Activated CD4-positive, alpha-beta T cell treated with anti-CD3 and anti-CD28 coated beads, Interleukin-2, Interleukin-6, amounts not matched to agents 100 ng/mL and 50 ng/mL, durations not matched to agents 16 hours and 8 hours (primary cell): ENCODE measurements around the gene HOXA9.

ENCODE experiments used
- DNase-seq: peaks from one replicate; pipeline ENCODE4 v3.0.0-alpha.2; 2020

HOXA9 gene

DNA sequence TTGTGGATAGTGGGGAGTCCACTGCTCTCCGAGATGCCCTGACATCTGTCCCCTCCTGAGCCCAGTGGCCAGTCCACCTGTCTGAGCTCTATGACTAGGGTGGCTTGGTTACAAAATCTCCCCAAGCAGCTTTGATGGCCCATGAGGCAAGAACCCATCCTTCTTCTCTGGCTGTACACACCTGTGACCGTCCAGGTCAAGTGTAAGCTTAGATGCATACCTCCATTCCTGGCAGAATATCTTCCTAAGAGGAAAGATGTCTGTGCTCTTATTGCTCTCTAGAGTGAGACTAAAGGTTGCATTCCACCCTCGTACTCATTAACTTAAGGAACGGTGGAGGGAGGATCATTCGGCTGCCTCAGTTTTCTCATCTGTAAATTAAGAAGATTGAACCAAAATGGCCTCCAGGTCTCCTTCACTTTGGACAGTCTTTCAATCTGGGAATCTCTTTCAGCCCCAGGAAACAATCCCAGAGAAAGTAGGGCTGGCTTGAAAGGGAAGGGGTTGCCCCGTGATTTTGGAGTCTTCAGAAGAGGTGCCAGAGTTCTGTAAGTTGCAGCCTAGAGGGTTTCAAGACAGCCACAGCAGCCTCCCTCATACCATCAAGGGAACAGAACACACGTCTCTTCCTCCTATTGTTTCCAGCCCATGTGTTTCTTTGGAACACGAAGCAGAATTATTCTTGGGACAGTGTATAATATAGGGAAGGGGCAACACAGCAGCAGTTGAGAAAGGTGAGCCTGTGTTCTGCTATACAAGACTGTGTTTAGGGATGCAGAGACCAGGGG lies 40.2 kb downstream of the HOXA9 start:
- no peak for DNase-seq

DNA sequence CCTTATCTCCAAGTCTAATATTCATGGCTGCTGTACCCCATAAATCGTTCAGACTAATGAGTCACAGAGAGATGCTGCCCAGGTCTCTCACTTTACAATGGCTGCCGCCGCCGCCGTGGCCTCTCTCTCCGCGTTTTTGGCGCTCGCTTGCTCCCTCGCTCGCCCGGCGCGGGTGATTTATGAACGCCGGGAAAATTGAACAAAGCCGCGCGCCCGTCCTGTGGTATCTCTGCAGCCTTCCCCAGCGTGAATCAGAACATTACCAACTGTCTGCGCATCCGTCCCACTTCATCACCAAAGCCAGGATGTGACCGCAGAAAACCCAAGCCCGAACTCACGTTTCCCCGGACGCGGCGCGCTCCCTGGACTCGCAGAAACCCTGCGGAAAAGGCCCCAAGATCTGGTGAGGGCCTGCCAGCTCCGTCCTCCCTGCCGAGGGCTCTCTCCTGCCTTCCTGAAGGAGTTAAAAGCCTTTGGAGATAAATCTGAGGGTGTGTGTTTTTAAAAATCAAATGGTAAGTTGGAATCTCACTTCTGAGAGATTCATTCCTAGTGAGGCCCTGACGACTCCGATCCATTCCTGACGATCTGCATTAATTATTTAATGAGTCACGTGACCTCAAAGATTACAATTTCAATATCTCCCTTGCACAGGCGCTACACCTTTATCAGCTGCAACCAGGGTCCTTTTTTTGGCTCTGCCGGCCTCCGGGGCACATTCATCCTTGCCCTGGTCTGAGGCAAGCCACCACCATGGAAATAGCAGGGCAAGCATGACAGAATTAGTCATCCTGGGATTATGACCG lies 41.0 kb downstream of the HOXA9 start:
- DNase-seq = no peak

DNA sequence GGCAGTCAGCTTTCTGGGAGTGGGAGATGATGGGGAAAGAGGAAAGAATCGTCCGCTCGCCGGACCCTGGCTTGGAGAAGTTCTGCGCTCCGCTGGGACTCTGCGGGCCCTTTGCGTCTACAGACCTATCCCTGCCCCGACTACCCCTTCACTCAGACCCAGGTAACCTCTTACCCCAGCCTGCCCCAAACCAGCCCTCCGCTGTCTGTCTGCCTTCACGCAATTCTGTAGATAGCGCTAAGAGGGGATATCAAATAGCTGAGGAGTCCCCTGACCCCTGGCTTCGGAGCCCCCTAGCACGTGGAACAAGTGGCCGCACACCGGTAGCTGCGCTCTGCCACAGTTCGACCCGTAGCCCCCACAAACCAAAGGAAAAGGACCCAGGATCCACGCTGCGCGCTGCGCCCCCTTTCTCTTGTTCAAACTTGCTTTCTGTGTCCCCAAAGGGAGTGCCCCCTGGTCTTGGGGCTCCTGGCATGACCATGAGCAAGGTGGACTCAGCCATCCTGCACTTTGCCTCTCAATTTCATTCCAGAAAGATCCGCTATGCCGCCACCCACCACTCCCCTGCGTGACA lies 41.8 kb downstream of the HOXA9 start:
- no peak for DNase-seq

DNA sequence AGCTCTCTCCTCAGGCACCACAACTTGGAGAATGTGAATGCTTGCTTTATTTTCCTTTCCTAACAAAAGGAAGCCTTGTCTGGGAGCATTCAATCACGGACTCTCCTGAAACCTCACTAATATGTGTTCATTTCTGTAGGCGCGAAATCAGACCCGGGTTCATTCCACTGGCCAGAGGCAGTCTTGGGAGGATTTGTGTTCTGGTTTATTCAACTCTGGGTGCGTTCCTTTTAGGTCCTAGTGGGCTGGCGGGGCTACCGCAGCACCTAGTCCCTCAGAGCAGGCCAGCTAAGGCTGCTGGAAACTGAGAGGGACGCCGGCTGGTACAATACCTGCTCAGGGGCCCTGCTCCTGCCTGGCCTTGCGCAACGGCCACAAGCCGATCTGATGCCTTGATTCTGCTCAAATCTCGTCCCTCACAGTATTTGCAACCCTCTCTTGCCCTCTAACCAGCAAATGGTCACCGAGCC lies 42.3 kb downstream of the HOXA9 start:
- no peak for DNase-seq

DNA sequence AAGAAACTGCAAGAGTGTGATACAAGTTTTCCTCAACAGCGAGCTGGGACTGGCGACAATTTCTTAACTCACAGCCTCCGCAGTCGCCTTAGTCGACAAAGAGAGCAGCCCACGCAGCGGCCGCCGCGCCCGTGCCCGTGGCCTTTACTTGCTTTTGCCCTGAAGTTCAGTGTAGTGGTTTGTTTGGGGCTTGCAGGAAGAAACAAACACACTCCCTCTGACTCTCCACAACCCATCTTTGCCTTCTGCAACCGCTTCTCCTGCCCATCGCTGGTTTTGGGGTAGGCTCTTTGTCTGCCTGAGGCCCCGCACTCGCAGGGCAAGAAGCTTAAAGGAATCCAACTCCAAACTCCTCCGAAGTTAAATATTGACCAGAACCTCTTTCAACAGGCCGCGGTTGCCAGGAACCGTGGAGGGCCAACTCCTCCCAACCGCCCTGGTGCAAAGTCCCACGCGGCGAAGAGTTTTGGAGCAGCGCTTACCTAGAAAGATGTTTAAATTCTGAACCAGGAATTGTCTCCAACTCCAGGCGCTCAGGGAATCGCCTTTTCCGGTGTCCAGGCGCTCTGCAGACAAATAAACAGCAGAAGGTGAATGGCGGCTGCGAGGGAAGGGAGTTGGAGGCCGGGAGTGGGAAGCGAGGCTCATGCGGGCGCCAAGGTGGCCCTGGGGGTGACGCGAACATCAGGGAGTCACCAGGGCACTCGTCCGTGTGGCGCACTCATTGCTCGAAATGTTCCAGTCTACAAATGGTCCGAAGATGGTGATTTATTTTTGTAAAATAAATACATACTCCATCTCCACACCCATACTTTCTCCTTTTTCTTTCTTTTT lies 43.0 kb downstream of the HOXA9 start:
- no peak for DNase-seq

DNA sequence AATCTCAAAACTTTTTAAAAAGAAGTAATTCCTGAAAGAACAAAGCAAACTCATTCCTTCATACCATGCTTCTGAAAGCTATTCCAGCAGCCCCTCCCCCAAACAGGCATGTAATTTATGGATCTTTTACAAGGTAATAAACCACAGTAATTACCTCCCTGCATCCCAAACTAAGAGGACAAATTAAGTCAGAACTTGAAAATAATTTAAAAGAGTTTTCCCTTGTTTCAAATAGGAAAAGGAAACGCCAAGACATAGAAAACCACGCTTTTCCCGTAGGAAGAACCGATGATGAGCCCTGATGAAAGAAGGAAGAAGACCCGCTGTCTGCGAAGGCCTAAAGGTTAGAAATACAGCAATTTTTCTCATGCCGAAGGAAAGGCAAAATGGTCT lies 43.7 kb downstream of the HOXA9 start:
- DNase-seq = no peak

DNA sequence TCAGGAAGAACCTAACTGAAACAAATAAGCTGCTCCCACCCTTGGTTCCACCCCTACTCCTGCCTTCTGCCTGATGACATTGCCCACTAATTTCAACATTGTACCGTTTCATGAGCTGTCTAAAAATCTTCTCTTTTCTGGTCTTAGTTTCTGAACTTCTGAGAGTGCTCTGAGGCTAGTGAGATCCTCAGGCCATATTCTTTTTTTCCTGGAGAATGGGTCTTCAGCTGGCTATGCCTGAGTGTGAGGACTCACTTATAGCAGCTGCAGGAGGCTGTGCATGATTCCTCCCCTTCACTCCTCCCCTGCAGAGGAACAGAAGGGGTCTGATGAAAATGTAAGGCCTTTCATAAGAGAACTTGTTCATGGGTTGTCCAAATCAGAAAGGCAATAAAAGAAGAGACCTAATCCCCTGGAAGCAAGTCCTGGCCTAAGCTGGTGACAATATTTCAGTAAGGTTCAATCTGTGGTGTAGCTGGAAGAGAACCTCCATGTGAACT lies 45.9 kb downstream of the HOXA9 start:
- DNase-seq = no peak

DNA sequence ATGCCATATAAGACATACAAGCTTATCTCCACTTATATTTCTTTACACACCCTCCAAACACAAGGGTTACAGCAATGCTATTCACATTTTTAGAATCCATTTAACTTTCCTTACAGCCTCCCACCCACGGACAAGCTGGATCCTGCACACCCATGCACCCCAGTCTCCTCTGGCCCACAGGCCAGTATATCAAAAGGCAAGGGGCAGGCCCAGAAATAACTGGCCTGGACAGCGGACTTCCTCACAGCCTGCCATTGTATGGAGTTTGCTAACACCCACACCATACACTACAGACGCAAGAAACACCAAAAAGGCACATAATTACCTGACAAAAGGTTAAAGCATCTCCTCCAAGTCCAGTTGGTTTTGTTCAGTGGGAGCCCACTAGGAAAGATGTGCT lies 46.8 kb downstream of the HOXA9 start:
- DNase-seq = no peak

DNA sequence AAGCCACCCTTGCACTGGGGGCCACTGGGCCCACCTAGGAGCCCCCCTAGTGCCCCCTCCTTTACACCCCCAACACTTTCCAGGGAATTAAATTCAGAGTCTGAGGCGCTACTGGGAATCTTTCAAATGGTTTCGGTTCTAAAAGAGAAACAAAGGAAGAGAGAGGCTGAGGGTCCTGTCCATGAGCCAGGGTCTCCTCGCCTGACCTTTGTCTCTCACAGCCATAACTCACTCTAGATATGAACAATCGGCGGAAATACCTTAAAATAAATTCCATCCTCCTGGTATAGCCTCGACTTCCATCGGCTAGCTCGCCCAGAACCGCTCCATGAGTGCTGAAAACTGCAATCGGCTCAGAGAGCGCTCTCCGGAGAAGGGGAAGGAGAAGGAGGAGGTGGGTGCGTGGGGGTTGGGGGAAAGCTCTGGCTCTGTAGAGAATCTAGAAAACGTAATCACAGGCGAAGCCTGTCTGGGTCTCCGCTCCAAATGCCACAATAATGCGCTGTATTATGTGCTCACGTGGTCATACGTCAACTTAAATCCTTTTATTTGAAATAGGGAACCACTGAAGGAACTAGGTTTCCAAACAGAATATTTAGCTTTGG lies 47.3 kb downstream of the HOXA9 start:
- DNase-seq = no peak

DNA sequence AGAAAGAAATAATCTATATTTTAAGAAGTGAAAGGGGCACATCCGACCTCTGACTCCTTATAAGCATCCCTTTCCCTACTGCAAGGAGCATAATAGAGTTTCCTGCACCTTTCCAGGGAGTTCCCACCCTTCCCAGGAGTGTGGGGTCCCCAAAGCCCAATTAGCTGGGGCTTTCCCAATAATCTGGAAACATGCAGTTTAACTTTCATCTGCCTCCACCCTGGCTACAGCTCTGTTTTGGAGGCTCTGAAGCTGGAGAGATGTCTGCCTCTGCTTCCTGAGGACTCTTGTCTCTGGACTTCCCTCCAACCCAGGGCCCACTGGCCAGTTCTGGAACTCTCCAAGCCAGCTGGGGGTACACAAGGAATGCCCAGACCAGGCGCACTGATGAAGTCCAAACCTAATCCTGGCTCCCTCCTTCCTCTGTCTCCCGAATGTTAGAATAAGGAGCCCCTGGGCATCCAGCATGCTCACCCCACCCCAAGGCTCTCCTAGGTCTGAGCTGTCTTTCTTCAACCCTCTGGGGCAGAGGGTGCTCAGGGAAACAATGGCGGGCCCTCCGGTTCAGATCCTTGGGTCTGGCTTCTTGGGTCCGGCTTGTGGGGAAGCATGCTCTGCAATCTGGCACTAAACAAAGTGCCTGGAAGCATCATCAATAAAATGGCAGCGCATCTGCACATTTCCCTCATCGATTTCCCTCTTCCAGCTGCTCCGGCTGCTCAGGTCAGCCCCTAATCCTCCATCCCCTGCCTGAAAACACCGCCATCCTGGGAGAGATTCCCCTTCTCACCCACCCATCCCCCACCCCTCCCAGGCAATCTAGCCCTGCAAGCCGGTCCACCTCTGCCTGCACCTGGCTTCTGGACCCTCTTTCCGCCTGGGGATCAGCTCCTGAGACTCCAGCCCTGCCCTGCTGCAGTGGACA lies 48.1 kb downstream of the HOXA9 start:
- no peak for DNase-seq

DNA sequence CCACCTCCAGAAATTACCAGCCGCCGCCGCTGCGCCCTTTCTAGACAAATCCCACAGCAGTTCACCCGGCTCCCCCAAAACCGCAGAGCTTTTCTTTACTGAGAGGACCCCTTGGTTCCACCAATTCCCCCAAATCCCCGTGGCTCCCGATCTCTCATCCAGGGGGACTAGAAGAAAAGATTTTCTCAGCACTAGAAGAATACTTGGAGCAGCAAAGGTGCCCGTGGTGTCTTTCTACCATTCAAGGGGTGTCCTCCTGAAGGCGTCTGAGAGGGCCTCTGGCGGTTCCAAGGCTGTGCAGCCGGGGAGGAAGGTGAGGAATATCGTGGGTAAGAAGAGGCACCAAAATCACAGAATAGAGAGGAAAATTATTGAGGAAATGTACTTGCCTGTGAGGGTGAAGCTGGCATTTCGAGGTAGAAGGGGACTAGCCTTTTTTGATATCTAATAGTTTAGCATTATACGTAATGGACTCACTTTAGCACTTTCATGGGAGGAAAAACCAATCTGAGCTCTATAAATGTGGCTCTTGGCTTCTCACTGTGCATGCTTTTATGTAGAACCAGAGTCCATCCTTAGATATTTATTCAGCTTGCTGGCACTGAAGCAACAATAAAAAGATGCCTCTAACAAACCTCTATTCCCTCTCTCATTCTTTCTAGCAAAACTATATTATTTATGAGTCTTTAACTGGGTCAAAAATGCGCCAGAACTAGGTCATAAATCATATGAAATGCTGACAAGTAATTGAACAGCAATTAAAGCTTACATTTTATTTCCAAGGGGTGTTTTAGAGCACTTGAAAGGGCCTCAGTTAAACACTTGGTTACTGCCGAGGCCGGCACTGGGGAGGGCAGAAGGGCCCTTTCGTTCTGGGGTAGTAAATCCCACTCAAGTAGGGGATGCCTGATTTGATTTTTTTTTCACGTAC lies 49.0 kb downstream of the HOXA9 start:
- DNase-seq = no peak

DNA sequence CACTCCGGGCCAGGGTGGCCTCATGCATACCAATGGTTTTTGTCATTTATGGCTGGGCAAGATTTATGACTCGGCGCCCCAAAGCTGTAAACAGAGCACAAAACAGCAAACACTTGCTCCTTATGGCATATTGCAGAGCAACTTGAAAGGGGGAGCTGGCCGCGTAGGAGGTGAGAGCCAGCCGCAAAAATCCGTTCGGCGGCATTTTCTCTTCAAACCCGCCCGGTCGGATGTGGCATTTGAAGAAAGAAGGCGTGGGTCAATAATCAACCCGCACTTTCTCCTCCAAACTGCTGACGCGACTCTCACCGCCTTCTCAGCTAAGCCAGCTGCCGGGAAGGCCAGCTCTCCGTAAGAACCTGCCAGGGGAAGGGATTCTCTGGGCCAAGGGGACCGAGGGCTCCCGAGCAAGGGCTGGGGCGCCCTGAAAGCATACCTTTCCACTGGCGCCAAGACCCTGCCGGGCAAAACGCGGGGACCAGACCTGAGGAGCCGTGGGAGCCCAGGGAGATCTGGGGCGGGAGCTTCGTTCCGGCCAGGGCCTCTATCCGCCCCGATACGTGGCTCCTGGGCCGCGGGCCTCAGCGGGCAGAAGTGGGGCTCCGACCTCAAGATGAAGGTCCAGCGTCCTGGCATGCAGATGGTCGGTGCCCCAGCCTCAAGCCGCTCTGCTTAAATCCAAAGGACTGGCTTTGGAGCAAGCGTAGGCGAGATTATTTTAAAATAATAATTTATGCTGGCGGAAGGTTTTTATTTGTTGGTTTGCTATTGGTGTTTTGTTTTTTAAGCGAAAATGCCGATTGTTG lies 49.9 kb downstream of the HOXA9 start:
- no peak for DNase-seq

DNA sequence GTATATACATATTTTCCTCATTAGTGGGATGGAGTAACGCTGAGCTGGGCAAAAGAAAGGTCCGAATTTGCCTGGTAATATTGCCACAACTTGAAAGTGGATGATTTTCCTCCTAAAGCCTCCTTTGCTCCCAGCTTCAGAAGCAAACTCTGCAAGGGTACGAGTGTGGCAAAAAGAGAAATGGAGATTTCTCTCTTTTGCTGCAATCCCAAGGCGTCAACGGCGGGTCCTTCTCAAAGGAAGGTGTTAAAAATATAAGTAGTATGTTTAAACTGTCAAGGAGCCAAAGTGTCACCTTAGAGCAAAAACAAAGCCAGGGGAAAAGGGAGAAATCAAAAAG lies 50.5 kb downstream of the HOXA9 start:
- no peak for DNase-seq

DNA sequence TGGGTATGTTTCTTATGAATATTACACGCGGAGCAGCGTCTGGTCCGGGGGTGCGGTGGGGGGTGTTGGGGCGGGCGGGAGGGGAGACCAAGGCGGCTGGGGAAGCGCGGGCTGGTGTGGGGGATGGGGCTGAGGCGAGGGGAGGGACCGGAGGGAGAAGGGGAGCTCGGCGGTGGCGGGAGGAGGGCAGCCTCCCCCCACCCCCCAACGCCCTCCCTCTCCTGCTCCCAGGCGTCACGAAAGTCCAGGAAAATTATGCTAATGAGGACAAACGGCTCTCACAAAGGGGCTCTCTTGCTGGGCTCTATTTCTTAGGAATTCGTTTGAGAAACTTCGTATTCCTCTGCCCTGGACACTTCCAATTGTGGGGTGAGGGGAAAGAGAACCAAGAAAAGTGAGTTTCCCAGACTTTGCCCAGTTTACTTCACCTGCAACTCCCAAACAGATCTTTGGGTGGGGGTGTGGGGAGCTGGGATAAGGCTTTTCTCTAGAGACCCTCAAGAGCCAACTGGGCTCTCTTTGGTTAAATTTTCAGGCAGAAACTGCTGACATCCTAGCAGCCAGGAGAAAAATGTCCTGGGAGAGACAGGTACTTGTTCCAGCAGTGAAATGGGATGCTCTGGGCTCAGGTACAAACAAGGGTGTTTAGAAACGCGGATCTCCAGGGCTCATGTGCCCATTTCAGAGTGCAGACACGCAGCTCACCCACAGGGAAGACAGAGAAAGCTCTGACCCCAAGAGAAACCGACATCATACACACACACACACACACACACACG lies 51.2 kb downstream of the HOXA9 start:
- DNase-seq = no peak

DNA sequence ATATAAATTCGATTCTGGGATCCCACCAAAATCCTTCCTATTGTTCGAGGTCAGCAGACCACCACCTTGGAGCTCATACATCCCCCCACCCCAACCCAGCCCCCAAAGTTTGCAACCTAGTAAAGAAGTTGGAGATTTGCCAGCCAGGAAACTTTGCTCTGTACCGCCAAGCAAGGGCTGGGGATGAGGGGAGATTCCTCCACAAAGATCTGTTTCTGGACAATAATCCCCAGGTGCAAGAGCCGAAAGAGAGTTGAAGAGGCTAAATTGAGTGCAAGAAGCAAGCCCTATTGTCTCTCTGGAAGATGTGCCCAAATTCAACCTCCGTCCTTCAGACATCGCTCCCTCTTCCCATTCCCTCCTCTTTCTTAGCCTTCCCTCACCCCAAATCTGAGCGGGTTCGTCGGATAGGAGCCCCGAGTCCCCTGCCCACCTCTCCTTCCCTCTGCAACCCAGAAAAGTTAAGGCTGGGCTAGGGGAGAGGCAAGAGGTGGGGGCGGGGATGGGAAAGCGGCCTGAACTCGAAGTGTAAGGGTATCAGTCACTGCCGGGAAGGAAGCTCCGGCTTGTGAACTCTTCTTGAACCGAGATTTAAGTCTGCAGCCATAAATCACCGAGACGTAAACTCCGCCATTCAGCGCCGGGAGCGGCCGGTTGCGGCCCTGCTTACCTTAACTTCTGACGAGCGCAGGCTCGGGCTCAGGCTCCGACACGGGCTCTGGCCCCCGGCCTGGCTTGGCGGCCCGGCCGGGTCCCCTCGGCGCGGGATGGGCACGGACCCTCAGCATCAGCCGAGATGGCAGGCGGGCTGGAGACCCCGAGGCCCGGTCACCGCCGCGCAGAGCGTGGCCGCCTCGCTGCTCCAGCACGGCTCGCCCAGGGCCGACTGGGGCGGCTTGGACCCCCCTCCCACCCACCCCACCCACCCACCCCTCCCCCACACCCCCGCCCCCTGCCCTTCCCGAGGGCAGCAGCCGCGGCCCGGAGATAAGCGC lies 52.1 kb downstream of the HOXA9 start:
- no peak for DNase-seq
